Activated CD4-positive, alpha-beta T cell treated with anti-CD3 and anti-CD28 coated beads, Interleukin-2, amount 10 ng/mL, durations not matched to agents 24 days and 14 days (primary cell): ENCODE data around the gene GPX1. TPM values are rescaled to one million over a fixed set of nuclear protein-coding genes. Genes with fewer than 3 reads are reported as not detected.
A peak's percentile ranks its signal among the peaks of the same experiment; 100 is the strongest.

ENCODE experiments used
- DNase-seq: peaks from one replicate; pipeline ENCODE4 v3.0.0; 2022
- H3K27ac Mint-ChIP-seq: one replicate; pipeline ENCODE4 v1.8.0; 2022; ENCODE audit warnings: mild to moderate bottlenecking, mixed read lengths
- H3K27me3 Mint-ChIP-seq: one replicate; pipeline ENCODE4 v1.8.0; 2022; ENCODE audit warnings: mixed read lengths
- H3K36me3 Mint-ChIP-seq: one replicate; pipeline ENCODE4 v1.8.0; 2022; ENCODE audit warnings: low read depth, mild to moderate bottlenecking, mixed read lengths
- H3K4me1 Mint-ChIP-seq: one replicate; pipeline ENCODE4 v1.8.0; 2021; ENCODE audit warnings: mixed read lengths
- H3K4me3 Mint-ChIP-seq: one replicate; pipeline ENCODE4 v1.8.0; 2022; ENCODE audit warnings: mild to moderate bottlenecking, moderate library complexity, mixed read lengths
- H3K9me3 Mint-ChIP-seq: one replicate; pipeline ENCODE4 v1.8.0; 2021; ENCODE audit warnings: mixed read lengths
- intact Hi-C: fragments of 100-400 bp; cut with micrococcal nuclease; formaldehyde crosslinking; loops from one replicate; pipeline ENCODE4 v1.15.1; 2023
- total RNA-seq: library from RNA; stranded (reverse); gene quantifications from 2 replicates; pipeline ENCODE4 v1.2.3, GENCODE V29; 2022

The GPX1 gene
- total RNA-seq, 1 donor from 2014 or later, result 200 TPM

DNA sequence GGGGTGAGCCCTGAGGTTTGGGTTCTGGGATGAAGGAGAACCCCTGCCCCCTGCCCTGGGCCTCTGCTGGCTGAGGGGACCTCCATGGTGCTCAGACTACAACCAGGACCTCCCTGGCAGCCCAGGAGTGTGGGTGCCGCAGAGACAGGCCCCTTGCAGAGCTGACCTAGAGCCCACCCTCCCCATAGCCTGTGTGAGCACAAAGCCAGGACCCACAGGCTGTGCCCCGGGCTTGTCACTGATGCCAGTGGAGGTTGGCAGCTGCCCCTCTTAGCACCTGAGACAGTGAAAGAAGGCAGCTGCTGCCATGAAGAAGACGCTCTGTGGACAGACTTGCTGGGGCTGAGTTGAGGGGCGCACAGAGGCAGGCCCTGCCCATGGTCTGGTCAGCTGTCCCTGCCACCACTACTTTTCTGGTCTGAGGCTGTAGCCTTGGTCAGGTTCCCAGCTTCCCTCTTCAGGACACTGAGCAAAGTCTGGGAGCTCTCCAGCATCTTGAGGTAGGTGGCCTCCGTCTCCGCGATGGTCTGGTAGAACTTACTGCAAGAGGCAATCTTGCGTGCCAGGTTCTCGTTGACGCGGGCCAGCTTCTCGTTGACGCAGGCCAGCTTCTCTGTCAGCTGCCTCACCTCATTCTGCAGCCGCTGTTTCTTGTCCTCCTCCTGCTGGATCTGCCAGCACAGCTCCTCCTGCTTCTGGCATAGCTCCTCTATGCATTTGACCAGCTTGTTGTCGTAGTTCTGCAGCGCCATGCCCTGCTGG, 41.3 kb downstream of the GPX1 start:
- H3K9me3 Mint-ChIP-seq, result no peaks in the 10 kb centered on the region
- peaks cover 43% of the 10 kb centered on the region for H3K36me3 Mint-ChIP-seq
- peaks cover 8% of the 10 kb centered on the region for H3K4me1 Mint-ChIP-seq
- no peaks in the 10 kb centered on the region for H3K27me3 Mint-ChIP-seq
- intact Hi-C loops, result no loop called here
- no peak overlapping the region for H3K4me3 Mint-ChIP-seq
- DNase-seq, result no peak
- no peak overlapping the region for H3K27ac Mint-ChIP-seq

DNA sequence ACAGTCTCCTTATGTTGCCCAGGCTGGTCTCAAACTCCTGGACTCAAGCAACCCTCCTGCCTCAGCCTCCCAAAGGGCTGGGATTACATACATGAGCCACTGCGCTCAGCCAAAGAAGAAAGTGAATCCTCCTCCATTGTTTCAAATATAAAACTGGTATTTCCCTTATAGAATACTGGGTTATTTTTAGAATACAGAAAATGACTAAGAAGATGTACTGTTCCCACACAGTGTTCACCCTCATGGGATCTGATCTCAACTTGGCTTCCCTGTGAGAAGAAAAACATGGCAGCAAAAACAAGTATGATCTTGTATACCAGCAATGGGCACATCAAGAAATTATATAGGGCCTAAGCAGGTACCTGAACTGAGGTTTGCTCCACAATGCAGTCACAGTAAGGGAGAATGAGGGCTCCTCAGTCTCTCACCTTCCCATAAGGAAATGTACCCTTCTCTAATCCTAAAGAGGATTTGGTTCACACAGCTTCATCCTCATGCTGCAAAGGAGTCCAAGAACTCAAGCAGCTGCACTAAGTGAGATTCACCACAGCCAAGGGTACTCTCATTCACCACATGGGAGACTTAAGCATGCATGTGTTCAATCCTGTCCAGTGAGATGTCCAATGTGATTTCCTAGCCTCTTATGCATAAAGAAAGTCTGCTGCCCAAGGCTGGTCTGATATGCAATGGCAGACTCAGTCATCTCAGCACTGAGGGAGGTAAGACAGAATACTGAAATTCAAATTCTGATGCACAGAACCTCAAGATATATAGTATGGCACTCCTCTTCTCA, 44.1 kb downstream of the GPX1 start:
- intact Hi-C loops, result no loop called here
- Mint-ChIP-seq H3K27me3 (no peaks in the 10 kb centered on the region), H3K4me1 (peaks cover 8% of the 10 kb centered on the region), H3K9me3 (no peaks in the 10 kb centered on the region), H3K27ac (peak overlapping the region; percentile 41), H3K36me3 (peaks cover 46% of the 10 kb centered on the region), H3K4me3 (no peak overlapping the region)
- DNase-seq, result no peak

- no peak overlapping the region for H3K4me3 Mint-ChIP-seq
- no peaks in the 10 kb centered on the region for H3K27me3 Mint-ChIP-seq
- no peaks in the 10 kb centered on the region for H3K9me3 Mint-ChIP-seq
- no peak overlapping the region for H3K27ac Mint-ChIP-seq
- peaks cover 51% of the 10 kb centered on the region for H3K36me3 Mint-ChIP-seq
- intact Hi-C loops, result no loop called here
- no peak for DNase-seq
- peaks cover 8% of the 10 kb centered on the region for H3K4me1 Mint-ChIP-seq
These were observed 46.9 kb downstream of the GPX1 start for GRCh38 chr3:49311283-49311682.

- intact Hi-C loops, result no loop called here
- Mint-ChIP-seq H3K4me1 (peaks cover 7% of the 10 kb centered on the region), H3K36me3 (peaks cover 53% of the 10 kb centered on the region), H3K27me3 (no peaks in the 10 kb centered on the region), H3K4me3 (no peak overlapping the region), H3K27ac (no peak overlapping the region), H3K9me3 (no peaks in the 10 kb centered on the region)
- DNase-seq, result no peak
These were observed 47.5 kb downstream of the GPX1 start for GRCh38 chr3:49310677-49311076.

Other genes starting within 250 kb of the GPX1 start
- 57.2 and 64.9 TPM in 2 replicates for gene USP19, start 237.5 kb downstream of the GPX1 start, total RNA-seq
- gene LAMB2, start 225.3 kb downstream of the GPX1 start, total RNA-seq, result not detected in 2 replicates
- 25.7 and 26.7 TPM in 2 replicates for gene CCDC71, start 192.0 kb downstream of the GPX1 start, total RNA-seq
- 1.5 and 2.3 TPM in 2 replicates for gene KLHDC8B, start 186.8 kb downstream of the GPX1 start, total RNA-seq
- 8.0 and 9.6 TPM in 2 replicates for gene C3orf62, start 81.1 kb downstream of the GPX1 start, total RNA-seq
- 94.0 and 96.9 TPM in 2 replicates for gene USP4, start 18.3 kb downstream of the GPX1 start, total RNA-seq
- gene RHOA, start 53.6 kb upstream of the GPX1 start, total RNA-seq, result 381 and 391 TPM in 2 replicates
- 18.7 and 21.2 TPM in 2 replicates for gene TCTA, start 54.1 kb upstream of the GPX1 start, total RNA-seq
- gene AMT, start 64.1 kb upstream of the GPX1 start, total RNA-seq, result 2.6 and 3.7 TPM in 2 replicates
- 11.1 and 12.6 TPM in 2 replicates for gene NICN1, start 71.0 kb upstream of the GPX1 start, total RNA-seq
- 21.3 and 21.9 TPM in 2 replicates for gene DAG1, start 111.9 kb upstream of the GPX1 start, total RNA-seq
- gene BSN, start 196.1 kb upstream of the GPX1 start, total RNA-seq, result 0.09 TPM in 2 replicates